HL-60 (cell line): ENCODE results near the gene CD300C.
A peak's percentile ranks its signal among the peaks of the same experiment; 100 is the strongest.

ENCODE experiments used
- CTCF ChIP-seq: IDR thresholded peaks from one replicate; pipeline ENCODE4 v1.5.1; 2011; ENCODE audit warnings: low read length, control low read depth, inconsistent platforms; ENCODE audit not compliant: insufficient read depth
- GABPA ChIP-seq: IDR thresholded peaks from 2 replicates; pipeline ENCODE4 v1.6.1; 2012; ENCODE audit warnings: low read depth

GRCh38 chr17:74520016-74520434, 25.9 kb downstream of the CD300C start:
- TF ChIP-seq CTCF, result no peak
- TF ChIP-seq GABPA, result peak; percentile 10; the same call in 1 of the 2 replicates
